BJ (cell line): ENCODE data around the gene RAB3A. TPM values are rescaled to one million over a fixed set of nuclear protein-coding genes. Genes with fewer than 3 reads are reported as not detected.

Source experiments
- CTCF ChIA-PET: fragments of 350-600 bp; formaldehyde crosslinking; extraction: SDS; loops from one replicate; lab custom pipeline; 2021; ENCODE audit warnings: antibody characterized with exemption, inconsistent platforms; lab: Yijun Ruan, JAX
- POLR2A ChIA-PET: fragments of 300-600 bp; sonication (Branson Sonifier 250); formaldehyde crosslinking; extraction: SDS; loops from one replicate; lab custom pipeline; 2021; ENCODE audit warnings: antibody characterized with exemption; lab: Charles Lee
- DNase-seq: peaks from one replicate; pipeline ENCODE4 v3.0.0-alpha.2; 2011; ENCODE audit warnings: low read depth
- H3K27me3 ChIP-seq: 2 replicates; pipeline ENCODE4 v1.6.0; 2011; ENCODE audit warnings: low read length; ENCODE audit not compliant: control insufficient read depth, insufficient read depth
- H3K36me3 ChIP-seq: 2 replicates; pipeline ENCODE4 v1.5.1; 2011; ENCODE audit warnings: low read length; ENCODE audit not compliant: control insufficient read depth, insufficient read depth
- H3K4me3 ChIP-seq: 2 replicates; pipeline ENCODE4 v1.5.1; 2011; ENCODE audit warnings: low read depth, mild to moderate bottlenecking, control low read depth, low read length
- polyA plus RNA-seq: library from polyadenylated mRNA; depleted of rRNA; stranded (reverse); fragments of >200 nt; gene quantifications from 2 replicates; pipeline ENCODE4 v1.2.3, GENCODE V29; 2011
- TF ChIP-seq, protein P1 (sequence below): IDR thresholded peaks from 2 replicates; pipeline ENCODE4 v1.5.1; 2011; ENCODE audit warnings: low read depth, mild to moderate bottlenecking, control low read depth, inconsistent platforms, low read length, moderate library complexity; ENCODE audit not compliant: insufficient read depth

The RAB3A gene
- polyA plus RNA-seq, 1 experiment, result 2.0 TPM

DNA sequence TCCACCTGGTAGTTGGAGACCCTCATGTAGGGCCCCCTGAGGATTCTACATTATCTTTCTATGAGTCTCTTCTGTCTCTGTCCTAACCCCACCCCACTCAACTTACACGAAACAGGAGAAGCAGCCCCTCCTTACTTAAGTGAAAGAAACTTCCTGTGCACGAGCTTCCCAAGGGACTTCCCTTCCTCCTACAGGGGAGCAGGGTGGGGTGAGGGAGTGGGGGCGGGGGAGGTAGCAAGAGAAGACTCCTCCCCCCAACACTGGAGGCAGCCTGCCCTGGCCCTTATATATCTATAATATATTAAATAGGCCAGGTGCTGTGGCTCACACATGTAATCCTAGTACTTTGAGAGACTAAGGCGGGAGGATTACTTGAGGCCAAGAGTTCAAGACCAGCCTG, 27.9 kb upstream of the RAB3A start:
- H3K27me3 ChIP-seq, result peaks cover 6% of the 10 kb centered on the region
- DNase-seq, result no peak
- ChIA-PET CTCF (interaction anchor here (1.4 kb wide), 1 partner anchor 47 kb away, joined by 3 read pairs; no protein-coding TSS in a partner anchor), POLR2A (no interaction called here)
- H3K36me3 ChIP-seq, result no peaks in the 10 kb centered on the region
- H3K4me3 ChIP-seq, result no peak overlapping the region
- TF ChIP-seq, protein P1, sequence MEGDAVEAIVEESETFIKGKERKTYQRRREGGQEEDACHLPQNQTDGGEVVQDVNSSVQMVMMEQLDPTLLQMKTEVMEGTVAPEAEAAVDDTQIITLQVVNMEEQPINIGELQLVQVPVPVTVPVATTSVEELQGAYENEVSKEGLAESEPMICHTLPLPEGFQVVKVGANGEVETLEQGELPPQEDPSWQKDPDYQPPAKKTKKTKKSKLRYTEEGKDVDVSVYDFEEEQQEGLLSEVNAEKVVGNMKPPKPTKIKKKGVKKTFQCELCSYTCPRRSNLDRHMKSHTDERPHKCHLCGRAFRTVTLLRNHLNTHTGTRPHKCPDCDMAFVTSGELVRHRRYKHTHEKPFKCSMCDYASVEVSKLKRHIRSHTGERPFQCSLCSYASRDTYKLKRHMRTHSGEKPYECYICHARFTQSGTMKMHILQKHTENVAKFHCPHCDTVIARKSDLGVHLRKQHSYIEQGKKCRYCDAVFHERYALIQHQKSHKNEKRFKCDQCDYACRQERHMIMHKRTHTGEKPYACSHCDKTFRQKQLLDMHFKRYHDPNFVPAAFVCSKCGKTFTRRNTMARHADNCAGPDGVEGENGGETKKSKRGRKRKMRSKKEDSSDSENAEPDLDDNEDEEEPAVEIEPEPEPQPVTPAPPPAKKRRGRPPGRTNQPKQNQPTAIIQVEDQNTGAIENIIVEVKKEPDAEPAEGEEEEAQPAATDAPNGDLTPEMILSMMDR, result no peak

- H3K4me3 ChIP-seq, result no peak overlapping the region
- TF ChIP-seq, protein P1, result no peak
- H3K36me3 ChIP-seq, result no peaks in the 10 kb centered on the region
- ChIA-PET POLR2A (no interaction called here), CTCF (interaction anchor here (1.3 to 1.4 kb wide), 2 partner anchors 21 to 47 kb away, joined by 3 to 12 read pairs; no protein-coding TSS in a partner anchor)
- peaks cover 8% of the 10 kb centered on the region for H3K27me3 ChIP-seq
- DNase-seq, result no peak
Measured at GRCh38 chr19:18230941-18231734, 27.3 kb upstream of the RAB3A start.

- CTCF ChIA-PET, result interaction anchor here (1.3 kb wide), 1 partner anchor 22 kb away, joined by 12 read pairs; no protein-coding TSS in a partner anchor
- TF ChIP-seq, protein P1, result no peak
- POLR2A ChIA-PET, result no interaction called here
- Histone ChIP-seq H3K36me3 (no peaks in the 10 kb centered on the region), H3K27me3 (peaks cover 11% of the 10 kb centered on the region), H3K4me3 (no peak overlapping the region)
- no peak for DNase-seq
Measured at GRCh38 chr19:18229915-18230314, 26.1 kb upstream of the RAB3A start.

DNA sequence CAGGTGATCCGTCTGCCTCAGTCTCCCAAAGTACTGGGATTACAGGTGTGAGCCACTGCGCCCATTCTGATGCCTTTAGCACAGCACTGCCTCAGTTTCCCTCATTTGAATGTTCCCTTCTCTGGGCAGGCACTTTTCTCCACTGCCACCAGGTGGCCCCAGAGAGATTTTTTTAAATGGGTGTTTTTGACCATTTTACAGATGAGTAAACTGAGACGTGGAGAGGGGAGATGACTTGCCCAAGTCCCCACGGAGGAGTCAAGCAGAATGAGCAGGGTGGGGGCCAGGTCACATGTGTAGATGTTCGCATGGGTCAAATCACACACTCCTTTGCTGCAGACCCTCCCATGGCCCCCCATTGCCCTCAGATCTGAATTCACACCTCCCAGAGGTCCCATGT, 25.6 kb upstream of the RAB3A start:
- Histone ChIP-seq H3K36me3 (no peaks in the 10 kb centered on the region), H3K27me3 (peaks cover 11% of the 10 kb centered on the region), H3K4me3 (no peak overlapping the region)
- no peak for DNase-seq
- CTCF ChIA-PET, result interaction anchor here (0.9 to 1.3 kb wide), 4 partner anchors 18 to 26 kb away, joined by 3 to 12 read pairs (median 4); a partner anchor contains a TSS
- POLR2A ChIA-PET, result no interaction called here
- TF ChIP-seq, protein P1, result peak; percentile 47

GRCh38 chr19:18227781-18228271, 24.0 kb upstream of the RAB3A start:
- no peaks in the 10 kb centered on the region for H3K36me3 ChIP-seq
- ChIA-PET CTCF (no interaction called here), POLR2A (no interaction called here)
- H3K4me3 ChIP-seq, result no peak overlapping the region
- TF ChIP-seq, protein P1, result no peak
- H3K27me3 ChIP-seq, result peaks cover 11% of the 10 kb centered on the region
- no peak for DNase-seq
